CD14-positive monocyte (primary cell): Measurements from ENCODE around the gene G6PD. TPM values are rescaled to one million over a fixed set of nuclear protein-coding genes. Genes with fewer than 3 reads are reported as not detected.

ENCODE experiments used
- DNase-seq, 3 donors: peaks; one replicate each; pipeline ENCODE4 v3.0.0-alpha.2; 2011 to 2022
- H2AFZ ChIP-seq: 2 replicates; pipeline ENCODE4 v1.6.0; 2012; ENCODE audit warnings: mild to moderate bottlenecking, low read depth, low read length, inconsistent platforms; ENCODE audit not compliant: insufficient read depth, poor library complexity, severe bottlenecking
- H3K27ac ChIP-seq, 2 donors: 1 replicate in 1 of 2; 2 replicates in 1 of 2; pipeline ENCODE4 v1.5.1; 2012 to 2013; ENCODE audit warnings: low read length in 2 of 2, control low read depth in 1 of 2, inconsistent platforms in 1 of 2, low read depth in 1 of 2, mild to moderate bottlenecking in 1 of 2
- H3K27me3 ChIP-seq, 2 donors: one replicate each; pipeline versions ENCODE4 v1.6.0 to v1.6.1; 2011 to 2013; ENCODE audit warnings: low read length in 2 of 2; ENCODE audit not compliant: control insufficient read depth in 2 of 2, insufficient read depth in 2 of 2
- H3K36me3 ChIP-seq, 2 donors: replicated peaks in 1 of 2; 1 replicate in 1 of 2; 2 replicates in 1 of 2; pipeline versions ENCODE4 v1.5.1 to v1.6.1; 2012 to 2013; ENCODE audit warnings: low read length in 2 of 2, control low read depth in 1 of 2, inconsistent platforms in 1 of 2, mild to moderate bottlenecking in 1 of 2; ENCODE audit not compliant: insufficient read depth in 2 of 2, control insufficient read depth in 1 of 2
- H3K4me1 ChIP-seq, 2 donors: 1 replicate in 1 of 2; 2 replicates in 1 of 2; pipeline versions ENCODE4 v1.5.1 to v1.6.1; 2012 to 2013; ENCODE audit warnings: low read length in 2 of 2, control low read depth in 1 of 2, inconsistent platforms in 1 of 2, mild to moderate bottlenecking in 1 of 2, moderate library complexity in 1 of 2; ENCODE audit not compliant: insufficient read depth in 2 of 2, control insufficient read depth in 1 of 2
- H3K4me2 ChIP-seq: replicated peaks from 2 replicates; pipeline ENCODE3; 2012; ENCODE audit warnings: low read length, moderate library complexity, mild to moderate bottlenecking; ENCODE audit not compliant: poor library complexity, severe bottlenecking; ENCODE audit errors: extremely low read depth
- H3K4me3 ChIP-seq, 3 experiments: fragments of 200-600 bp in 1 of 3; sonication (generic) in 1 of 3; replicated peaks in 1 of 3; 1 replicate in 2 of 3; 2 replicates in 1 of 3; pipeline ENCODE4 v1.5.1; 2011 to 2013; ENCODE audit warnings: low read length in 3 of 3, mild to moderate bottlenecking in 3 of 3, control low read depth in 2 of 3, low read depth in 2 of 3, inconsistent platforms in 1 of 3, moderate library complexity in 1 of 3
- H3K79me2 ChIP-seq: 2 replicates; pipeline ENCODE4 v1.6.0; 2012; ENCODE audit warnings: mild to moderate bottlenecking, control low read depth, inconsistent platforms, low read length, moderate library complexity; ENCODE audit not compliant: insufficient read depth
- H3K9ac ChIP-seq: 2 replicates; pipeline ENCODE4 v1.6.0; 2017; ENCODE audit warnings: low read length, mild to moderate bottlenecking; ENCODE audit not compliant: insufficient read depth, poor library complexity, severe bottlenecking
- H3K9me3 ChIP-seq, 2 donors: replicated peaks in 1 of 2; 1 replicate in 1 of 2; 2 replicates in 1 of 2; pipeline versions ENCODE4 v1.5.1 to v1.6.1; 2012 to 2013; ENCODE audit warnings: low read length in 2 of 2, control low read depth in 1 of 2; ENCODE audit not compliant: control insufficient read depth in 1 of 2, insufficient read depth in 1 of 2
- H4K20me1 ChIP-seq: 2 replicates; pipeline ENCODE4 v1.6.0; 2012; ENCODE audit warnings: mild to moderate bottlenecking, low read length, control low read depth, moderate library complexity; ENCODE audit not compliant: insufficient read depth
- H3K27ac Mint-ChIP-seq, 7 donors: one replicate each; pipeline ENCODE4 v1.8.0; 2020; ENCODE audit warnings: mild to moderate bottlenecking in 7 of 7, mixed read lengths in 7 of 7, moderate library complexity in 6 of 7, inconsistent platforms in 2 of 7
- H3K27me3 Mint-ChIP-seq, 3 donors: one replicate each; pipeline ENCODE4 v1.8.0; 2021 to 2022; ENCODE audit warnings: low read depth in 3 of 3, mild to moderate bottlenecking in 3 of 3, mixed read lengths in 3 of 3, moderate library complexity in 3 of 3, inconsistent platforms in 1 of 3
- H3K36me3 Mint-ChIP-seq, 2 donors: one replicate each; pipeline ENCODE4 v1.8.0; 2020; ENCODE audit warnings: mixed read lengths in 2 of 2, inconsistent platforms in 1 of 2, mild to moderate bottlenecking in 1 of 2
- H3K4me1 Mint-ChIP-seq: one replicate; pipeline ENCODE4 v1.8.0; 2020; ENCODE audit warnings: mild to moderate bottlenecking, mixed read lengths
- H3K4me3 Mint-ChIP-seq, 2 donors: one replicate each; pipeline ENCODE4 v1.8.0; 2020; ENCODE audit warnings: mild to moderate bottlenecking in 2 of 2, mixed read lengths in 2 of 2, moderate library complexity in 1 of 2
- H3K9me3 Mint-ChIP-seq, 7 donors: one replicate each; pipeline ENCODE4 v1.8.0; 2020 to 2022; ENCODE audit warnings: mixed read lengths in 7 of 7, mild to moderate bottlenecking in 6 of 7, moderate library complexity in 6 of 7, inconsistent platforms in 2 of 7
- WGBS: methylation state at CpG from one replicate; pipeline ENCODE4 v1.1.5; 2013; ENCODE audit warnings: missing lambda C conversion rate; ENCODE audit not compliant: insufficient coverage; 5-methylcytosine and 5-hydroxymethylcytosine counted together
- intact Hi-C, 2 donors: fragments of 100-400 bp; cut with micrococcal nuclease; formaldehyde crosslinking; loops; one replicate each; pipeline versions ENCODE4 v1.15.0 to v1.15.1; 2023
- polyA plus RNA-seq, 3 donors: library from polyadenylated mRNA; depleted of rRNA in 1 of 3; unstranded in 2 of 3; stranded (reverse) in 1 of 3; fragments of 300-500 nt in 2 of 3; fragments of >200 nt in 1 of 3; fragmentation: Illumina TruSeq in 2 of 3; gene quantifications; 1 replicate in 2 of 3; 2 replicates in 1 of 3; pipeline ENCODE4 v1.2.3, GENCODE V29; 2012 to 2021
- TF ChIP-seq, protein P1 (sequence below): fragments of 200-600 bp; IDR thresholded peaks from one replicate; pipeline ENCODE4 v1.8.0; 2022; ENCODE audit warnings: antibody characterized with exemption, mild to moderate bottlenecking

Gene G6PD
- polyA plus RNA-seq, 3 donors = 10.7 to 165 (median 14.7) TPM

DNA sequence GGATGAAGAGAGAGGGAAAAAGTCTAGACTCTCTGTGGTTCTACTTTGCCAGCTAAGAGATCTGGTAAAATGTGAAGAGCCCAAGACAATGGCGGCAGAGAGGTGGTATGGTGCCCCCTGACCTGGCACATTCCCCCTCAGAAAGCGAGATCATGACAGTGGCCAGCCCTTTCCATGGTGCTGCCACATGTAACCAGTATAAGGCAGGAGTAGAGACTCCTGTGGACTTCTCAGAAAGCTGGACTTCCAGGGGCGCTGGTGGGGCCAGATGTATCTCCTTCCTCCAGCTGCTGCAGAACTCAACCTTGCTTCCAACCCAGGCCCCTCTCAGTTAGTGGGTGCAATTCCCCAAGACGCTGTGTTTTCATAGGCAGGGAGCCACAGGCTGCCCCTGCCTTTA is 47.8 kb upstream of the G6PD start:
- H3K9me3 Mint-ChIP-seq = peaks cover 0 to 24% (median 0%) of the 10 kb centered on the region in 7 donors
- H3K36me3 ChIP-seq = no peaks in the 10 kb centered on the region
- H3K4me3 ChIP-seq = no peak overlapping the region
- H3K4me1 Mint-ChIP-seq = peaks cover 13% of the 10 kb centered on the region
- H3K27me3 ChIP-seq = no peaks in the 10 kb centered on the region
- no peaks in the 10 kb centered on the region for H3K9me3 ChIP-seq
- peaks cover 9% of the 10 kb centered on the region in 2 donors for H3K4me1 ChIP-seq
- H4K20me1 ChIP-seq = no peaks in the 10 kb centered on the region
- no peak overlapping the region for H3K9ac ChIP-seq
- TF ChIP-seq, protein P1, sequence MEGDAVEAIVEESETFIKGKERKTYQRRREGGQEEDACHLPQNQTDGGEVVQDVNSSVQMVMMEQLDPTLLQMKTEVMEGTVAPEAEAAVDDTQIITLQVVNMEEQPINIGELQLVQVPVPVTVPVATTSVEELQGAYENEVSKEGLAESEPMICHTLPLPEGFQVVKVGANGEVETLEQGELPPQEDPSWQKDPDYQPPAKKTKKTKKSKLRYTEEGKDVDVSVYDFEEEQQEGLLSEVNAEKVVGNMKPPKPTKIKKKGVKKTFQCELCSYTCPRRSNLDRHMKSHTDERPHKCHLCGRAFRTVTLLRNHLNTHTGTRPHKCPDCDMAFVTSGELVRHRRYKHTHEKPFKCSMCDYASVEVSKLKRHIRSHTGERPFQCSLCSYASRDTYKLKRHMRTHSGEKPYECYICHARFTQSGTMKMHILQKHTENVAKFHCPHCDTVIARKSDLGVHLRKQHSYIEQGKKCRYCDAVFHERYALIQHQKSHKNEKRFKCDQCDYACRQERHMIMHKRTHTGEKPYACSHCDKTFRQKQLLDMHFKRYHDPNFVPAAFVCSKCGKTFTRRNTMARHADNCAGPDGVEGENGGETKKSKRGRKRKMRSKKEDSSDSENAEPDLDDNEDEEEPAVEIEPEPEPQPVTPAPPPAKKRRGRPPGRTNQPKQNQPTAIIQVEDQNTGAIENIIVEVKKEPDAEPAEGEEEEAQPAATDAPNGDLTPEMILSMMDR = no peak
- H3K27me3 Mint-ChIP-seq = peaks cover 0 to 3% (median 2%) of the 10 kb centered on the region in 3 donors
- no CpG with 5 or more reads among the region's 4 CpGs for WGBS
- H3K36me3 Mint-ChIP-seq = no peaks in the 10 kb centered on the region
- no peak overlapping the region for H3K4me2 ChIP-seq
- H2AFZ ChIP-seq = no peak overlapping the region
- H3K27ac Mint-ChIP-seq = no peak overlapping the region
- H3K27ac ChIP-seq = no peak overlapping the region
- H3K79me2 ChIP-seq = no peaks in the 10 kb centered on the region
- intact Hi-C loops = no loop called here
- DNase-seq = no peak
- no peak overlapping the region for H3K4me3 Mint-ChIP-seq

DNA sequence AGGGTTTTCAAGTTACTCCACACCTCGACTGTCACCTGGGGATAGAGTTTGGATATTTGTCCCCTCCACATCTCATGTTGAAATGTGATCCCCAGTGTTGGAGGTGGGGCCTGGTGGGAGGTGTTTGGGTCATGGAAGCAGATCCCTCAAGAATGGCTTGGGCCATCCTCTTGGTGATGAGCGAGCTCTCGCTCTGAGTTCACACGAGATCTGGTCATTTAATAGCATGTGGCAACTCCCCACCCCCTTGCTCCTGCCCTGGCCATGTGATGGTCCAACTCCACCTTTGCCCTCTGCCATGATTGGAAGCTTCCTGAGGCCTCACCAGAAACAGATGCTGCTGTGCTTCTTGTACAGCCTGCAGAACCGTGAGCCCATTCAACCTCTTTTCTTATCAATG is 46.6 kb upstream of the G6PD start:
- Histone ChIP-seq H4K20me1 (no peaks in the 10 kb centered on the region), H3K79me2 (no peaks in the 10 kb centered on the region), H3K4me3 (no peak overlapping the region), H3K9me3 (no peaks in the 10 kb centered on the region), H3K36me3 (no peaks in the 10 kb centered on the region), H3K9ac (no peak overlapping the region), H2AFZ (no peak overlapping the region), H3K27ac (no peak overlapping the region), H3K27me3 (no peaks in the 10 kb centered on the region), H3K4me1 (peaks cover 9% of the 10 kb centered on the region in 2 donors), H3K4me2 (no peak overlapping the region)
- Mint-ChIP-seq H3K27ac (peak overlapping the region in 1 of 7 donors; percentile 32), H3K4me3 (no peak overlapping the region), H3K36me3 (no peaks in the 10 kb centered on the region), H3K4me1 (peaks cover 13% of the 10 kb centered on the region), H3K9me3 (peaks cover 0 to 23% (median 0%) of the 10 kb centered on the region in 7 donors), H3K27me3 (peaks cover 0 to 3% (median 2%) of the 10 kb centered on the region in 3 donors)
- WGBS = 100% methylated on average over 2 of the region's 5 CpGs
- TF ChIP-seq, protein P1 = no peak
- no peak for DNase-seq
- intact Hi-C loops = no loop called here
